ENCODE results near the gene ALS2. TPM values are rescaled to one million over a fixed set of nuclear protein-coding genes. Genes with fewer than 3 reads are reported as not detected.

ALS2 gene
- total and polyA plus RNA-seq, 2 donors from 2014 or later: 7.1 to 24.4 TPM

DNA sequence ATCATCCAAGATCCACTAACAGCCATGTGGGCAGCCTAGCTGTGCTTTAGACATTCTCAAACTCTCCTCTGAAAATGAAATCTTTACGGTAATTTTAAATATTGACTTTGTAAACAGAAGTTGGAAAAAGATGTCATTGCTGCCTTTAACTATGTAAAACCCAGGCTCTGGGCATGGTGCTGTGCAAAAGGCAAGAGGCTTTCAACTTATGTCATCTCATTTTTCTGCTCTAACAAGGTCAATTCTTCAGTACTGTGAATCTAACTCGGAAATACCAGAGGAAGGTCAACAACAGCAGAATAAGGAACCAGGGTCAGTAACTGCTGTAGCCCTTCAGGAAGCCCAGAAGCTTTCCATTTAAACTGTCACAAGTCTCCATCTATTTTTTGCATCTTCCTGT is 45.2 kb downstream of the ALS2 start:
- H3K27me3 ChIP-seq (ENCODE audit: control insufficient read depth, insufficient read depth, low read length): no peaks in the 10 kb centered on the region
- peaks cover 4 to 9% (median 8%) of the 10 kb centered on the region in 3 donors for H3K36me3 ChIP-seq (ENCODE audit: control insufficient read depth in 2 of 3, insufficient read depth in 3 of 3, low read length in 3 of 3)
- intact Hi-C loops (cut with DNase I): no loop called here
- TF ChIP-seq, protein P1, sequence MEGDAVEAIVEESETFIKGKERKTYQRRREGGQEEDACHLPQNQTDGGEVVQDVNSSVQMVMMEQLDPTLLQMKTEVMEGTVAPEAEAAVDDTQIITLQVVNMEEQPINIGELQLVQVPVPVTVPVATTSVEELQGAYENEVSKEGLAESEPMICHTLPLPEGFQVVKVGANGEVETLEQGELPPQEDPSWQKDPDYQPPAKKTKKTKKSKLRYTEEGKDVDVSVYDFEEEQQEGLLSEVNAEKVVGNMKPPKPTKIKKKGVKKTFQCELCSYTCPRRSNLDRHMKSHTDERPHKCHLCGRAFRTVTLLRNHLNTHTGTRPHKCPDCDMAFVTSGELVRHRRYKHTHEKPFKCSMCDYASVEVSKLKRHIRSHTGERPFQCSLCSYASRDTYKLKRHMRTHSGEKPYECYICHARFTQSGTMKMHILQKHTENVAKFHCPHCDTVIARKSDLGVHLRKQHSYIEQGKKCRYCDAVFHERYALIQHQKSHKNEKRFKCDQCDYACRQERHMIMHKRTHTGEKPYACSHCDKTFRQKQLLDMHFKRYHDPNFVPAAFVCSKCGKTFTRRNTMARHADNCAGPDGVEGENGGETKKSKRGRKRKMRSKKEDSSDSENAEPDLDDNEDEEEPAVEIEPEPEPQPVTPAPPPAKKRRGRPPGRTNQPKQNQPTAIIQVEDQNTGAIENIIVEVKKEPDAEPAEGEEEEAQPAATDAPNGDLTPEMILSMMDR (IDR thresholded peaks at IDR 0.05; ENCODE audit: borderline replicate concordance, extremely low read depth, insufficient read depth): no peak
- H3K27ac ChIP-seq (ENCODE audit: low read depth in 2 of 2, low read length in 2 of 2): no peak overlapping the region
- H3K9me3 ChIP-seq (ENCODE audit: control insufficient read depth in 2 of 3, insufficient read depth in 1 of 3, low read length in 3 of 3): no peaks in the 10 kb centered on the region
- no peak overlapping the region for H3K9ac ChIP-seq (ENCODE audit: low read length in 3 of 3)
- no peaks in the 10 kb centered on the region for H3K4me1 ChIP-seq (ENCODE audit: control insufficient read depth in 2 of 3, insufficient read depth in 2 of 3, low read depth in 1 of 3, low read length in 3 of 3)
- FAIRE-seq (no peak), DNase-seq (peak in 1 of 5 donors; percentile 5)
- H3K4me3 ChIP-seq (ENCODE audit: low read length in 3 of 3): no peak overlapping the region

- H3K27me3 ChIP-seq (ENCODE audit: control insufficient read depth, insufficient read depth, low read length): no peaks in the 10 kb centered on the region
- no peaks in the 10 kb centered on the region for H3K9me3 ChIP-seq (ENCODE audit: control insufficient read depth in 2 of 3, insufficient read depth in 1 of 3, low read length in 3 of 3)
- no peaks in the 10 kb centered on the region for H3K4me1 ChIP-seq (ENCODE audit: control insufficient read depth in 2 of 3, insufficient read depth in 2 of 3, low read depth in 1 of 3, low read length in 3 of 3)
- no peak overlapping the region for H3K4me3 ChIP-seq (ENCODE audit: low read length in 3 of 3)
- H3K9ac ChIP-seq (ENCODE audit: low read length in 3 of 3): no peak overlapping the region
- FAIRE-seq (no peak), DNase-seq (no peak)
- intact Hi-C loops (cut with DNase I): no loop called here
- TF ChIP-seq, protein P1 (IDR thresholded peaks at IDR 0.05; ENCODE audit: borderline replicate concordance, extremely low read depth, insufficient read depth): no peak
- H3K27ac ChIP-seq (ENCODE audit: low read depth in 2 of 2, low read length in 2 of 2): no peak overlapping the region
- H3K36me3 ChIP-seq (ENCODE audit: control insufficient read depth in 2 of 3, insufficient read depth in 3 of 3, low read length in 3 of 3): peaks cover 4 to 9% (median 8%) of the 10 kb centered on the region in 3 donors
These were observed 46.6 kb downstream of the ALS2 start for GRCh38 chr2:201734111-201734510.

- Histone ChIP-seq H3K27ac (ENCODE audit: low read depth in 2 of 2, low read length in 2 of 2) (no peak overlapping the region), H3K36me3 (ENCODE audit: control insufficient read depth in 2 of 3, insufficient read depth in 3 of 3, low read length in 3 of 3) (peaks cover 4 to 13% (median 7%) of the 10 kb centered on the region in 3 donors), H3K9me3 (ENCODE audit: control insufficient read depth in 2 of 3, insufficient read depth in 1 of 3, low read length in 3 of 3) (no peaks in the 10 kb centered on the region), H3K4me1 (ENCODE audit: control insufficient read depth in 2 of 3, insufficient read depth in 2 of 3, low read depth in 1 of 3, low read length in 3 of 3) (no peaks in the 10 kb centered on the region), H3K27me3 (ENCODE audit: control insufficient read depth, insufficient read depth, low read length) (no peaks in the 10 kb centered on the region), H3K9ac (ENCODE audit: low read length in 3 of 3) (no peak overlapping the region), H3K4me3 (ENCODE audit: low read length in 3 of 3) (no peak overlapping the region)
- intact Hi-C loops (cut with DNase I): no loop called here
- TF ChIP-seq, protein P1 (IDR thresholded peaks at IDR 0.05; ENCODE audit: borderline replicate concordance, extremely low read depth, insufficient read depth): no peak
- no peak for DNase-seq
- FAIRE-seq: no peak
These were observed 47.2 kb downstream of the ALS2 start for GRCh38 chr2:201733544-201733943.

Data from kidney (tissue), 14 donors.